GM15510 (cell line): ENCODE data around the gene CITED2.

Experiments
- POLR2A ChIP-seq: IDR thresholded peaks from 3 replicates; pipeline ENCODE4 v1.6.1; 2011; ENCODE audit warnings: borderline replicate concordance; ENCODE audit not compliant: insufficient read length; ENCODE audit errors: extremely low read depth

CITED2 gene

GRCh38 chr6:139394027-139394649 is 19.7 kb upstream of the CITED2 start:
- no peak for TF ChIP-seq POLR2A

DNA sequence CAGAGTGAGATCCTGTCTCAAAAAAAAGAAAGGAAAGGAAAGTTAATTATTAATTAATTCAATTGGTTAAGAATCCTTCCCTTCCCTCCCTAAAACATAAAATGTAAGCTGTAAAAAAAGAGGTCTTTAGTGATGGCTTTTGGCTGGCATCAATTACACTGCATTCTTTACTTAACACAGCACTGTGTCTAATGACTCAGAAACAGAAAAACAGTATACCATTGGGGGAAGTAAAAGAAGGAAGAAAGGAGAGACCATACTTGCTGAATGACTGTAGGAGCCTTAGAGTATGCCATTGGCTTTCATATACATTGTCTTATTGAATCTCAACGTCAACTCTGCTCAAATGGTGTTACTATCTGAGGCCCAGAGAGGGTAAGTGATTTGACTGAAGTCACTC is 18.3 kb upstream of the CITED2 start:
- TF ChIP-seq POLR2A = no peak

- TF ChIP-seq POLR2A = no peak
Observed at GRCh38 chr6:139391709-139392108, 17.3 kb upstream of the CITED2 start.

DNA sequence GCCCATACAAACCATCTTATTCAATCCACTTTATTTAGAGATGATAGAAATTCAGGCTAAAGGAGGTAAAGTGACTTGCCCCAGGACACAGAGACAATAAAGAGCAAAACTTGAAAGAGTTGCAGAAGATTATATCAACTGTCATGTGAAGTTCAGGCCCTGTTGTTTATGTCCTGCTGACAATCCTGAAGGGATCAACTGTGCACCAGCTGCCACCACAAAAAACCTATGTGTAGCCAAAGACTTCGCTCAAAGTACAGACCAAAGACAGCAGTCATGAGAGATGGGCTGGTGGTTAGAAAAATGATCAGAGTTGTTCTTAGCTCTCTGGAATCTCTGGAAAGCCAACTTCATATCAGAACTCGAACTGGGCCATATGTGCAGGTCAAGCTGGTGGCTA is 16.0 kb upstream of the CITED2 start:
- TF ChIP-seq POLR2A = no peak

GRCh38 chr6:139388384-139388783 is 13.9 kb upstream of the CITED2 start:
- TF ChIP-seq POLR2A = no peak

DNA sequence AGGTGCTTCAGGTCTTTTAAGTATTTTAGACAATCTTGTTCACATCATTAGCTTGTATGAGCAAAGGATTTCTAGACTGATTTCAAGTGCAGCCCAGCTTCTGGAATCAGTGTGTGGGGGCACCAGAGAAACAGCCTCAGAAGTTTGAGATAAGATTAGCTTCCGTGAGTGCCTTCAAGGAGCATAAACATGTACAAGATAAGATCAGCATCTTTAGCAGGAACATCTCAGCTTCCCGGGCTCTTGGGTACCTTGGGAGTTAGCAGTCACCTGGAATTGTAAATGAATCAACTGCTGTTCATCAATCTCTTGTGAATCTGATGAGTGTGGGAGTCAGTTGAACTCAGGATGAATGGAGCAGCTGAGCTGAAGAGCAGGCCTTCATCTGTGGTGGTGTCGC is 12.0 kb upstream of the CITED2 start:
- no peak for TF ChIP-seq POLR2A

DNA sequence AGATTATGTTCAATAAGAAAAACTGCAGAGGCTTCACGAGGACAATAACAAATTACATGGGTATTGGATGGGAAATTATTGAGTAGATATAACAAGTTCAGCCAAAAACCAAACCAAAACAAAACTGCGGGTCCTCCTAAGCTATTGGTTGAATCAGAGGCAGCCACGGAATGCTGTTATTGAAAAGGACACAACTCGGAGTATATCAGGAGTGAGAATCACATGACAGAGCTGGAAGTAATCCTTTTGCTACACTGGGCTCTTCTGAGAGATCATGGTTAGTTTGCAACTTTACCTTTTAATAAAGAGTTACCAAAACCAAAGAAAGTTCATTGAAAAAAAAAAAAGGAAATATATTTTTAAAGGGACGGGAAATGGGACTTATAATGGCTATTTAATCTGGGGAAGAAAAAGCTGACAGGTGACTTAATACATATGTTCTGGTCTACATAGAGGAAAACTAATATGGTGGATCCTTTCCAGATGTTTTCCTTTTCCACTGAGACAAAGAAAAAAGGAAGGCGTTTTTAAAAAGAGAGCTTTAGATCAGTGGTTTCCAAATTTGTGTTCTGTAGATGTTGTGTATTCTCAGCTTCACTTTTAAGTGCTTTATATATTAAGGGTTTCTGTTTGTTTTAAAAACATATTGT is 6.9 kb upstream of the CITED2 start:
- TF ChIP-seq POLR2A = no peak

- no peak for TF ChIP-seq POLR2A
Observed at GRCh38 chr6:139380611-139381010, 6.2 kb upstream of the CITED2 start.

DNA sequence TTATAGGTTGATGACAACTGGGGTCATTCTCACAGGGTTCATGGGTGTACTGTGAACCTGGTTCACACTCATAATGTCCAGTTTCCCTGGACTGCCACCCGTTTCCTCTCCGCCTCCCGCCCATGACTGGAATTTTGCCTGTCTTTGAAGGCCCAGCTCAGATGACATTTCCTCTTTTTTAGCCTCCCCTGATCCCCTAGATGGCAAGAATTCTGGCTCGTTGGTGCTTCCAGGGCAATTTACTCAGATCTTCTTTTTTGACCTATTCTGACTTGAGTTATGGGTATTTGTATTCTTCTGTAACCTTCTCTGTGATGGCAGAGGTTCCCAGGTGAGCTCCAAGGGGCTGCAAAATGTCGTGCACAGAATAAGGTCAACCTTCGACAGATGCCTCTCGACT is 5.7 kb upstream of the CITED2 start:
- no peak for TF ChIP-seq POLR2A

GRCh38 chr6:139378882-139379341 is 4.5 kb upstream of the CITED2 start:
- no peak for TF ChIP-seq POLR2A

DNA sequence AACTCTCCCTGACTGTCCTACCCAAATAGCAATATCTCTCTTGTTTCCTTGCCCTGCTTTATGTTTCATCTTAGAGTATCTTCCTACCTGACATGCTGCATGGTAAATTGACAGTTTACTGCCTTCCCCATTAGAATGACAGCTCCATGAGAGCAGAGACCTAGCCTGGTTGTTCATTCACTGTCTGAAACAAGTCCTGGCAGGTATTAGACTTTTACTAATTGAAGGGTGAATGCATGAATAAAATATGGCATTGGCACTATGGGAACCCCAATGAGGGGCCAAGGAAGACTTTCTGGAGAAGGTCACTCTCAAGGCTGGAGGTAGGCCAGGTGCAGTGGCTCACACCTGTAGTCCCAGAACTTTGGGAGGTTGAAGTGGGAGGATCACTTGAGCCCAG is 3.8 kb upstream of the CITED2 start:
- no peak for TF ChIP-seq POLR2A

- no peak for TF ChIP-seq POLR2A
Observed at GRCh38 chr6:139376604-139377218, 2.3 kb upstream of the CITED2 start.

- no peak for TF ChIP-seq POLR2A
Observed at GRCh38 chr6:139376017-139376330, 1.5 kb upstream of the CITED2 start.

- TF ChIP-seq POLR2A = peak; percentile 61
Observed at GRCh38 chr6:139375226-139376016, 973 bp upstream of the CITED2 start.

GRCh38 chr6:139373928-139374356 is 506 bp downstream of the CITED2 start:
- TF ChIP-seq POLR2A = no peak
